ENCODE data around the gene DNAJC22. TPM values are rescaled to one million over a fixed set of nuclear protein-coding genes. Genes with fewer than 3 reads are reported as not detected.

DNAJC22 gene
- total and polyA plus RNA-seq, 7 donors = under 0.01 to 12.8 (median 2.5) TPM; not detected in 1

DNA sequence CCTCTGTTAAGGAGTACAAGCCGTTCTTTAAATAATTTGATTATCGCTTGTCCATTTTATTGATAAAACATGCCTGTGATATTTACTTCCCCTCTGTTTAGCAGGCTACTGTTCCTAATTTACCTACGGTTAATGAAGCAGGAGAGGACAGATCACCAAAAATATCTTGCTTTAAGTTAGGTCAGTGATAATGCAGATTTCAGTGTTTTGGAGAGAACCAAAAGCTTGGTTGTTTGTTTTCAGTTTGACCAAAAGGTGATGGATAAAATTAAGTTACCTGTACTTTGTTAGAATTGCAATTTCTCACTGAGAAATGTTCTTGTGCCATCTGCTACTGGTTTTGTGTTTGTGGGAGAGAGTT, 21.5 kb downstream of the DNAJC22 start:
- H3K4me1 ChIP-seq = peaks cover 0 to 31% (median 20%) of the 10 kb centered on the region in 4 donors
- H3K27ac ChIP-seq = peak overlapping the region; percentile 98 to 99 (median 99)
- WGBS, 2 donors = 17 to 39% methylated on average over 3 of the region's 3 CpGs
- peak overlapping the region; percentile 81 to 93 (median 86) for H3K4me3 ChIP-seq
- no peaks in the 10 kb centered on the region for H3K36me3 ChIP-seq
- intact Hi-C loops (cut with DNase I) = loop anchor here (5.0 kb wide), 2 partner anchors 124 to 214 kb away; no protein-coding TSS in a partner anchor
- H3K27me3 ChIP-seq = no peaks in the 10 kb centered on the region
- no peak for DNase-seq
- H3K9me3 ChIP-seq = no peaks in the 10 kb centered on the region
- no peak for TF ChIP-seq POLR2AphosphoS5 (IDR thresholded peaks at IDR 0.05)
- no peak for TF ChIP-seq CTCF (IDR thresholded peaks at IDR 0.05)
- no peak for TF ChIP-seq EP300 (IDR thresholded peaks at IDR 0.05)
- TF ChIP-seq POLR2A (IDR thresholded peaks at IDR 0.05) = no peak

- DNase-seq = no peak
- peaks cover 0 to 31% (median 20%) of the 10 kb centered on the region in 4 donors for H3K4me1 ChIP-seq
- intact Hi-C loops (cut with DNase I) = loop anchor here (5.0 kb wide), 2 partner anchors 123 to 213 kb away; no protein-coding TSS in a partner anchor
- H3K9me3 ChIP-seq = no peaks in the 10 kb centered on the region
- no peak overlapping the region for H3K4me3 ChIP-seq
- H3K27me3 ChIP-seq = no peaks in the 10 kb centered on the region
- WGBS, 2 donors = 47 to 53% methylated on average over 6 of the region's 6 CpGs
- no peaks in the 10 kb centered on the region for H3K36me3 ChIP-seq
- TF ChIP-seq POLR2AphosphoS5 (IDR thresholded peaks at IDR 0.05) (no peak), EP300 (IDR thresholded peaks at IDR 0.05) (no peak), CTCF (IDR thresholded peaks at IDR 0.05) (peak in 3 of 4 experiments; percentile 23 to 40 (median 29)), POLR2A (IDR thresholded peaks at IDR 0.05) (no peak)
- H3K27ac ChIP-seq = peak overlapping the region in 3 of 4 donors; percentile 27 to 99 (median 50)
Measured at GRCh38 chr12:49369411-49370145, 22.9 kb downstream of the DNAJC22 start.

DNA sequence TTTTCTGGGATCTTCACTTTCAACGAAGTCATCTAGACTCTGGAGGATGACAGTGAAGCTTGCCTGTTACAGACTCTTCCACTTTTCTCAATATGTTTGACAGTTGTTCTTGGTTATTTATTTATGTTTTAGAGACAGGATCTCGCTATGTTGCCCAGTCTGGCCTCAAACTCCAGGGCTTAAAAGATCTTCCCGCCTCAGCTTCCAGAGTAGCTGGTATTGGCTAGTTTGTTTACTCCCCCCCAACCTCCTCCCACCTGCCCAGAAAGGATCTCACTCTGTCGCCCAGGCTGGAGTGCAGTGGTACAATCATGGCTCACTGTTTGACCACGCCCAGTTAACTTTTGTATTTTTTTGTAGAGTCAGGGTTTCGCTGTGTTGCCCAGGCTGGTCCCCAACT, 23.9 kb downstream of the DNAJC22 start:
- intact Hi-C loops (cut with DNase I) = no loop called here
- H3K36me3 ChIP-seq = no peaks in the 10 kb centered on the region

GRCh38 chr12:49375406-49375805, 28.7 kb downstream of the DNAJC22 start:
- no peak for DNase-seq
- Histone ChIP-seq H3K4me3 (no peak overlapping the region), H3K9me3 (no peaks in the 10 kb centered on the region), H3K27ac (no peak overlapping the region), H3K4me1 (no peaks in the 10 kb centered on the region), H3K36me3 (no peaks in the 10 kb centered on the region), H3K27me3 (no peaks in the 10 kb centered on the region)
- intact Hi-C loops (cut with DNase I) = no loop called here
- 93 to 95% methylated on average over 1 of the region's 1 CpG for WGBS, 2 donors
- TF ChIP-seq POLR2AphosphoS5 (IDR thresholded peaks at IDR 0.05) (no peak), POLR2A (IDR thresholded peaks at IDR 0.05) (no peak), EP300 (IDR thresholded peaks at IDR 0.05) (no peak), CTCF (IDR thresholded peaks at IDR 0.05) (no peak)

More for the DNA sequence above, 23.9 kb downstream of the DNAJC22 start:
- Histone ChIP-seq H3K4me1 (peaks cover 0 to 31% (median 20%) of the 10 kb centered on the region in 4 donors), H3K27me3 (no peaks in the 10 kb centered on the region), H3K9me3 (no peaks in the 10 kb centered on the region), H3K4me3 (no peak overlapping the region), H3K27ac (no peak overlapping the region)
- 93 to 95% methylated on average over 6 of the region's 6 CpGs for WGBS, 2 donors
- no peak for TF ChIP-seq CTCF (IDR thresholded peaks at IDR 0.05)
- DNase-seq = no peak
